Gastrocnemius medialis (tissue), 4 donors: Measurements from ENCODE around the gene CHST14.

Source experiments
- POLR2A ChIP-seq, 2 donors: fragments of 450-650 bp; IDR thresholded peaks; one replicate each; pipeline ENCODE4 v1.6.1; 2017; ENCODE audit warnings: antibody characterized with exemption in 2 of 2, mild to moderate bottlenecking in 2 of 2, moderate library complexity in 2 of 2
- TF ChIP-seq, protein P1 (sequence below), 5 experiments: fragments of 450-650 bp in 3 of 5; fragments of 200-600 bp in 2 of 5; sonication (generic) in 2 of 5; IDR thresholded peaks in 4 of 5; conservative IDR thresholded peaks in 1 of 5; 1 replicate in 4 of 5; 2 replicates in 1 of 5; pipeline ENCODE4 v1.5.1; 2016 to 2019; ENCODE audit warnings: antibody characterized with exemption in 5 of 5, mild to moderate bottlenecking in 3 of 5, moderate library complexity in 3 of 5

- TF ChIP-seq, protein P1, sequence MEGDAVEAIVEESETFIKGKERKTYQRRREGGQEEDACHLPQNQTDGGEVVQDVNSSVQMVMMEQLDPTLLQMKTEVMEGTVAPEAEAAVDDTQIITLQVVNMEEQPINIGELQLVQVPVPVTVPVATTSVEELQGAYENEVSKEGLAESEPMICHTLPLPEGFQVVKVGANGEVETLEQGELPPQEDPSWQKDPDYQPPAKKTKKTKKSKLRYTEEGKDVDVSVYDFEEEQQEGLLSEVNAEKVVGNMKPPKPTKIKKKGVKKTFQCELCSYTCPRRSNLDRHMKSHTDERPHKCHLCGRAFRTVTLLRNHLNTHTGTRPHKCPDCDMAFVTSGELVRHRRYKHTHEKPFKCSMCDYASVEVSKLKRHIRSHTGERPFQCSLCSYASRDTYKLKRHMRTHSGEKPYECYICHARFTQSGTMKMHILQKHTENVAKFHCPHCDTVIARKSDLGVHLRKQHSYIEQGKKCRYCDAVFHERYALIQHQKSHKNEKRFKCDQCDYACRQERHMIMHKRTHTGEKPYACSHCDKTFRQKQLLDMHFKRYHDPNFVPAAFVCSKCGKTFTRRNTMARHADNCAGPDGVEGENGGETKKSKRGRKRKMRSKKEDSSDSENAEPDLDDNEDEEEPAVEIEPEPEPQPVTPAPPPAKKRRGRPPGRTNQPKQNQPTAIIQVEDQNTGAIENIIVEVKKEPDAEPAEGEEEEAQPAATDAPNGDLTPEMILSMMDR (IDR thresholded peaks at IDR 0.05 in 4 of 5, conservative IDR thresholded peaks at IDR 0.05 in 1 of 5) = no peak
- no peak for TF ChIP-seq POLR2A (IDR thresholded peaks at IDR 0.05)
These were observed 40.4 kb upstream of the CHST14 start for GRCh38 chr15:40430271-40430805.
